Measurements from ENCODE around the gene TFDP2. TPM values are rescaled to one million over a fixed set of nuclear protein-coding genes. Genes with fewer than 3 reads are reported as not detected.

The TFDP2 gene
- total RNA-seq, 4 donors from 2014 or later = 41.9 to 134 (median 47.3) TPM

DNA sequence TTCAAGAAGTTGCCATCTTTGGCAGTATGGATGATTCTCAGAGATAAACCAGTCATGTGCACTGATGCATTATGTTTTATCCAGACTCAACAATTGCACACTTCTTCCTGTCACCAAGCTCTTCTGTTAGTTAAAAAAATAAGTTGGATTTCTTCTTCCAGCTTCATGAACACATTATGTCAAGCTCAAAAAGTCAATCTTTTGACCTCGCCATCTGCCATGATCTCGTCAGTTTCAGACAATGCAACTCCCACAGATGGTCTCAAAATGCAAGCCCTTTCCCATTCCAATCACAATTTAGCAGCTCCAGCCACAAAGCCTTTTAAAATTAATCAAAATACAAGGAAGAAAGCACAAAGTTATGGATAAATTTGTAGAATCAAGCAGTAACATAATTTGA, 42.8 kb downstream of the TFDP2 start:
- H3K4me1 ChIP-seq = no peaks in the 10 kb centered on the region
- no peaks in the 10 kb centered on the region for H3K9me3 ChIP-seq
- no peaks in the 10 kb centered on the region for H3K27me3 ChIP-seq
- H3K36me3 ChIP-seq = no peaks in the 10 kb centered on the region
- WGBS = 36% methylated on average over 2 of the region's 2 CpGs
- intact Hi-C loops (cut with DNase I) = no loop called here
- no peak overlapping the region for H3K27ac ChIP-seq (replicated peaks in 1 of 4)
- TF ChIP-seq POLR2A (IDR thresholded peaks at IDR 0.05; ENCODE audit: low read depth) (no peak), EP300 (IDR thresholded peaks at IDR 0.05) (no peak), POLR2AphosphoS5 (IDR thresholded peaks at IDR 0.05) (no peak)
- TF ChIP-seq, protein P1, sequence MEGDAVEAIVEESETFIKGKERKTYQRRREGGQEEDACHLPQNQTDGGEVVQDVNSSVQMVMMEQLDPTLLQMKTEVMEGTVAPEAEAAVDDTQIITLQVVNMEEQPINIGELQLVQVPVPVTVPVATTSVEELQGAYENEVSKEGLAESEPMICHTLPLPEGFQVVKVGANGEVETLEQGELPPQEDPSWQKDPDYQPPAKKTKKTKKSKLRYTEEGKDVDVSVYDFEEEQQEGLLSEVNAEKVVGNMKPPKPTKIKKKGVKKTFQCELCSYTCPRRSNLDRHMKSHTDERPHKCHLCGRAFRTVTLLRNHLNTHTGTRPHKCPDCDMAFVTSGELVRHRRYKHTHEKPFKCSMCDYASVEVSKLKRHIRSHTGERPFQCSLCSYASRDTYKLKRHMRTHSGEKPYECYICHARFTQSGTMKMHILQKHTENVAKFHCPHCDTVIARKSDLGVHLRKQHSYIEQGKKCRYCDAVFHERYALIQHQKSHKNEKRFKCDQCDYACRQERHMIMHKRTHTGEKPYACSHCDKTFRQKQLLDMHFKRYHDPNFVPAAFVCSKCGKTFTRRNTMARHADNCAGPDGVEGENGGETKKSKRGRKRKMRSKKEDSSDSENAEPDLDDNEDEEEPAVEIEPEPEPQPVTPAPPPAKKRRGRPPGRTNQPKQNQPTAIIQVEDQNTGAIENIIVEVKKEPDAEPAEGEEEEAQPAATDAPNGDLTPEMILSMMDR (IDR thresholded peaks at IDR 0.05) = no peak
- DNase-seq (ENCODE audit: extremely low spot score) = no peak
- H3K4me3 ChIP-seq = no peak overlapping the region

- Histone ChIP-seq H3K36me3 (no peaks in the 10 kb centered on the region), H3K9me3 (no peaks in the 10 kb centered on the region), H3K27ac (replicated peaks in 1 of 4) (no peak overlapping the region), H3K4me3 (no peak overlapping the region), H3K4me1 (no peaks in the 10 kb centered on the region), H3K27me3 (no peaks in the 10 kb centered on the region)
- intact Hi-C loops (cut with DNase I) = no loop called here
- 83% methylated on average over 1 of the region's 1 CpG for WGBS
- TF ChIP-seq POLR2AphosphoS5 (IDR thresholded peaks at IDR 0.05) (no peak), EP300 (IDR thresholded peaks at IDR 0.05) (no peak), POLR2A (IDR thresholded peaks at IDR 0.05; ENCODE audit: low read depth) (no peak)
- TF ChIP-seq, protein P1 (IDR thresholded peaks at IDR 0.05) = no peak
- DNase-seq (ENCODE audit: extremely low spot score) = no peak
Observed at GRCh38 chr3:142105991-142106390, 43.4 kb downstream of the TFDP2 start.

- DNase-seq (ENCODE audit: extremely low spot score) = no peak
- TF ChIP-seq EP300 (IDR thresholded peaks at IDR 0.05) = no peak
- no peak for TF ChIP-seq POLR2AphosphoS5 (IDR thresholded peaks at IDR 0.05)
- TF ChIP-seq, protein P1 (IDR thresholded peaks at IDR 0.05) = no peak
- no peak for TF ChIP-seq POLR2A (IDR thresholded peaks at IDR 0.05; ENCODE audit: low read depth)
- Histone ChIP-seq H3K27me3 (no peaks in the 10 kb centered on the region), H3K4me1 (no peaks in the 10 kb centered on the region), H3K36me3 (peaks cover 0 to 4% (median 0%) of the 10 kb centered on the region in 4 donors), H3K9me3 (no peaks in the 10 kb centered on the region), H3K4me3 (no peak overlapping the region), H3K27ac (replicated peaks in 1 of 4) (no peak overlapping the region)
- WGBS = 92% methylated on average over 3 of the region's 3 CpGs
- intact Hi-C loops (cut with DNase I) = no loop called here
Observed at GRCh38 chr3:142104763-142105162, 44.6 kb downstream of the TFDP2 start.

DNA sequence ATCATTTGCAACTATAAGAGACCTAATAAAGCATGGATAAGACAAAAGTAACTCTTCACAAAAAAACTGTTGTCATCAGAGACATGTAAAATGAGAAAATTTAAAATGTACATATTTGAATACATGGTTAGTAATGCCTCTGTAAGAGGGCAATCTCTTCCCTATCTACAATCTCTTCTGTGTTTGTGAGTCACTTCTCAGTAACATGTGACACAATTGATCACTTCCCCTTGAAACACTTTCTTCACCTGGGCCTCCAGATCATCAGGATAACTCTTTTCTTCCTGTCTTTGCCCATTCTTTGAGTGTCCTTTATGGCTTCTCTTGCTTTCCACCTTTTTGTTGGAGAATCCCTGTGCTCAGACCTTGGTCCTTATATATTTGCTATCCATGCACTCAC, 50.4 kb downstream of the TFDP2 start:
- Histone ChIP-seq H3K4me1 (no peaks in the 10 kb centered on the region), H3K27ac (replicated peaks in 1 of 4) (no peak overlapping the region), H3K9me3 (no peaks in the 10 kb centered on the region), H3K36me3 (peaks cover 0 to 4% (median 0%) of the 10 kb centered on the region in 4 donors), H3K27me3 (no peaks in the 10 kb centered on the region), H3K4me3 (no peak overlapping the region)
- TF ChIP-seq, protein P1 (IDR thresholded peaks at IDR 0.05) = no peak
- TF ChIP-seq EP300 (IDR thresholded peaks at IDR 0.05) (no peak), POLR2A (IDR thresholded peaks at IDR 0.05; ENCODE audit: low read depth) (no peak), POLR2AphosphoS5 (IDR thresholded peaks at IDR 0.05) (no peak)
- no peak for DNase-seq (ENCODE audit: extremely low spot score)
- intact Hi-C loops (cut with DNase I) = no loop called here

All from esophagus muscularis mucosa (tissue), 4 donors.